Small intestine (tissue), 7 donors: Measurements from ENCODE around the gene ELAVL2. TPM values are rescaled to one million over a fixed set of nuclear protein-coding genes. Genes with fewer than 3 reads are reported as not detected.
A peak's percentile ranks its signal among the peaks of the same experiment; 100 is the strongest.

Source experiments
- DNase-seq, 2 donors: peaks; one replicate each; pipeline versions ENCODE4 v3.0.0 to v3.0.0-alpha.2; 2013
- FAIRE-seq: peaks from 2 replicates; lab custom pipeline; 2012; peaks lifted over from hg19 to GRCh38; lab: Jason Lieb, UNC
- H3K27ac ChIP-seq, 3 donors: one replicate each; pipeline ENCODE4 v1.5.1; 2013; ENCODE audit warnings: low read length in 2 of 3, mild to moderate bottlenecking in 2 of 3, control low read depth in 1 of 3, inconsistent platforms in 1 of 3, low read depth in 1 of 3, moderate library complexity in 1 of 3
- H3K27me3 ChIP-seq, 3 donors: one replicate each; pipeline ENCODE4 v1.6.1; 2013; ENCODE audit warnings: low read length in 3 of 3, inconsistent platforms in 1 of 3; ENCODE audit not compliant: control insufficient read depth in 3 of 3, insufficient read depth in 3 of 3
- H3K36me3 ChIP-seq, 3 donors: one replicate each; pipeline ENCODE4 v1.6.1; 2013; ENCODE audit warnings: low read length in 3 of 3, inconsistent platforms in 1 of 3, low read depth in 1 of 3, mild to moderate bottlenecking in 1 of 3, moderate library complexity in 1 of 3; ENCODE audit not compliant: control insufficient read depth in 3 of 3, insufficient read depth in 2 of 3
- H3K4me1 ChIP-seq, 3 donors: one replicate each; pipeline ENCODE4 v1.6.1; 2013; ENCODE audit warnings: low read length in 2 of 3, inconsistent platforms in 1 of 3, low read depth in 1 of 3, mild to moderate bottlenecking in 1 of 3, moderate library complexity in 1 of 3; ENCODE audit not compliant: control insufficient read depth in 3 of 3, insufficient read depth in 2 of 3
- H3K4me3 ChIP-seq, 3 donors: one replicate each; pipeline ENCODE4 v1.5.1; 2013; ENCODE audit warnings: low read length in 3 of 3, control low read depth in 1 of 3, inconsistent platforms in 1 of 3, low read depth in 1 of 3, mild to moderate bottlenecking in 1 of 3, moderate library complexity in 1 of 3
- H3K9me3 ChIP-seq, 2 donors: one replicate each; pipeline ENCODE4 v1.6.1; 2013; ENCODE audit warnings: low read depth in 1 of 2, low read length in 1 of 2; ENCODE audit not compliant: control insufficient read depth in 2 of 2, insufficient read depth in 1 of 2
- WGBS, 3 donors: extraction: QIAGEN DNeasy Blood & Tissue Kit; methylation state at CpG; one replicate each; pipeline ENCODE4 v1.1.7; 2013; 5-methylcytosine and 5-hydroxymethylcytosine counted together
- polyA plus RNA-seq, 4 donors: library from polyadenylated mRNA; stranded (reverse) in 3 of 4; unstranded in 1 of 4; fragments of 200-250 nt in 3 of 4; fragments of 120-200 nt in 1 of 4; gene quantifications; one replicate each; pipeline versions ENCODE4 v1.2.1 to v1.2.3, GENCODE V29; 2013
- donor health status: healthy with polysubstance abuse.
- donor health status: control.
- donor health status: control.
- donor health status: Bipolar disorder and iron deficiency.
- donor health status: healthy.

Gene ELAVL2
- polyA plus RNA-seq, 4 donors: 0.27 to 0.30 TPM; not detected in 2

- DNase-seq: no peak
- WGBS, 3 donors: 84 to 87% (median 87%) methylated on average over 4 of the region's 4 CpGs
- H3K36me3 ChIP-seq: no peaks in the 10 kb centered on the region
- H3K27ac ChIP-seq: no peak overlapping the region
- H3K4me3 ChIP-seq: no peak overlapping the region
- no peaks in the 10 kb centered on the region for H3K4me1 ChIP-seq
- H3K9me3 ChIP-seq: no peaks in the 10 kb centered on the region
- FAIRE-seq: no peak
- H3K27me3 ChIP-seq: no peaks in the 10 kb centered on the region
These were observed 74.4 kb downstream of the ELAVL2 start for GRCh38 chr9:23751633-23752032.

DNA sequence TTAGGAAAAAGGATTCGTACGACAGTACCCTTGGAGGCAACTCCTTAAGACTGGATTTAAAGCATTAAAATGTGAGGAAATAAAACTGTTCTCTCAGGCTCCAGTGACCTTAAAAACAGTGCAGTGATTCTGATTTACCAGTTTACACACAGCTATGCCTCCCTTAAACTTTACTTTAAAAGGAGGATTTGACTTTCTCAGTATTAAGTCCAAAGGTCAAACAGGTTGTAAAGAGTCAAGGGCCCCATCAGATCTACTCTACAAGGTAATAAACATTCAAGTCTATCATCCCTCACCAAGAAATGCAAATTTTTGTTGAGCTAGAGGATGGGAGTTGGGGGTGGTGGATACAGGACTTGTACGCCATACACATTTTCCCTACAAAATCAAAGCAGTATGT is 75.2 kb downstream of the ELAVL2 start:
- 73 to 85% (median 76%) methylated on average over 3 of the region's 3 CpGs for WGBS, 3 donors
- Histone ChIP-seq H3K27me3 (no peaks in the 10 kb centered on the region), H3K4me3 (no peak overlapping the region), H3K36me3 (no peaks in the 10 kb centered on the region), H3K27ac (no peak overlapping the region), H3K4me1 (no peaks in the 10 kb centered on the region), H3K9me3 (no peaks in the 10 kb centered on the region)
- DNase-seq (peak in 1 of 2 donors; percentile 29), FAIRE-seq (no peak)

DNA sequence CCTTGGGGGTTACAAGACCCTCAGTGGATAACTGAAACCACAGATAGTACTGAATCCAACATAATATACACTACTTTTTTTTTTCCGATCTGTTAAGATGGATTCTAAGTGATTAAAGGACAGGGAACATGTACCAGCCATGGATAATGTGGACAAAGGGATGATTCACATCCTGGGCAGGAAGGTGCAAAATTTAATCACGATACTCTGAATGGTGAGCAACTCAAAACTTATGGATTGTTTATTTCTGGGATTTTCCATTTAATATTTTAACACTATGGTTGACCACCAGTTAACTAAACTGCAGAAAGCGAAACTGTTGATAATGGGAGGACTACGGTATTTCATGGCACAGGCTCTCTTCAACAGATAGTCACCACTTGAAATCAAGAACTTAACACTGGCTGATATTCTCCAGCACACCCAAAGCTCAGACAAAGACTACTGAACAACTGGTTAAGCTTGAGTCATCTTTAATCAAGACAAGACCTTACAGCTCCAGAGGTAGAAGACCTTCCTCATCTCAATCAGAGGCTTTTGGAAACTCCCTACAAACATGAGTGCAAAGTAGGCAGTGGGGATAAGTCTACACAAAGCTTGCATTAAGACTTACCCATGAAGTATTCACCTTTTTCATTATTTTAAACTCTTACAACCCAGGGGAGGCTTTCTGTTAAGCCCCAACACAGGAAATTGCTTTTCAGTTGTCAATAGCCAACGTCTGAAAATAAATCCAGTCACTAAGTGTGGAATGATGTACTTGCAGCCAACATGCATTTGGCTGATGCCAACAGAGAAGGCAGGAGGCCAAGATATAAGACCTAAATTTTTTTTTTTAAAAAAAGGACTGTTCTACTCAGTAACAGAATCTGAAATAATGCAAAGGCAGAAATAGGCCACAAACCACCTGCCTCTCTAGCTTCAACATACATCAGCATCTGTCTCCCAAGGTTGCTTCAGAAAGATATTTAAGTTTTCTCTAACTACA is 78.7 kb downstream of the ELAVL2 start:
- no peak for DNase-seq
- H3K27ac ChIP-seq: no peak overlapping the region
- no peaks in the 10 kb centered on the region for H3K9me3 ChIP-seq
- H3K27me3 ChIP-seq: no peaks in the 10 kb centered on the region
- FAIRE-seq: no peak
- H3K4me1 ChIP-seq: no peaks in the 10 kb centered on the region
- H3K4me3 ChIP-seq: no peak overlapping the region
- WGBS, 3 donors: 80 to 84% (median 80%) methylated on average over 5 of the region's 5 CpGs
- H3K36me3 ChIP-seq: no peaks in the 10 kb centered on the region

- 32 to 40% (median 38%) methylated on average over 2 of the region's 2 CpGs for WGBS, 3 donors
- no peaks in the 10 kb centered on the region for H3K36me3 ChIP-seq
- no peak for FAIRE-seq
These were observed 79.7 kb downstream of the ELAVL2 start for GRCh38 chr9:23746317-23746716.

DNA sequence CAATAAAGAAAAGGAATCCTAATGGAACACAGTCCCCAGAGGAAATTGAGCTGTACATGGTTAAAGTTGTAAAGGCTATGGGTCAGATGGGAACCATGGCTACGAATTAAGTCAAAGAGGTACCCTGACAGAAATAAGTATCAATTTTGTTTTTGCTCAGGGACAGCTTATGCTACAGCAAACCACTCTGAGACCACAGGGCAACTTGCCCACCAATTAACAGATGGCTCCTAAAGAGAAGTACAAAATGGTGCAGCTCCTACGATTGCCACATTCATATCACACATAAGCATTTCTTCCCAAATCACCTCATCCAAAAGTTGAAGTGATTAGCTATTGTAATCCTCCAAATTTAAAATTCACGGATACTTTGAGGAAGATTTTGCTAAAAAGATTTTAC is 83.0 kb downstream of the ELAVL2 start:
- WGBS, 3 donors: 80 to 87% (median 81%) methylated on average over 3 of the region's 3 CpGs
- DNase-seq: no peak
- no peak for FAIRE-seq
- H3K36me3 ChIP-seq: no peaks in the 10 kb centered on the region
- no peak overlapping the region for H3K4me3 ChIP-seq
- H3K27me3 ChIP-seq: no peaks in the 10 kb centered on the region
- no peaks in the 10 kb centered on the region for H3K4me1 ChIP-seq
- no peak overlapping the region for H3K27ac ChIP-seq
- no peaks in the 10 kb centered on the region for H3K9me3 ChIP-seq

More at GRCh38 chr9:23746317-23746716, 79.7 kb downstream of the ELAVL2 start:
- no peaks in the 10 kb centered on the region for H3K4me1 ChIP-seq
- H3K27me3 ChIP-seq: no peaks in the 10 kb centered on the region
- H3K4me3 ChIP-seq: no peak overlapping the region
- no peak overlapping the region for H3K27ac ChIP-seq
- DNase-seq: no peak
- no peaks in the 10 kb centered on the region for H3K9me3 ChIP-seq

DNA sequence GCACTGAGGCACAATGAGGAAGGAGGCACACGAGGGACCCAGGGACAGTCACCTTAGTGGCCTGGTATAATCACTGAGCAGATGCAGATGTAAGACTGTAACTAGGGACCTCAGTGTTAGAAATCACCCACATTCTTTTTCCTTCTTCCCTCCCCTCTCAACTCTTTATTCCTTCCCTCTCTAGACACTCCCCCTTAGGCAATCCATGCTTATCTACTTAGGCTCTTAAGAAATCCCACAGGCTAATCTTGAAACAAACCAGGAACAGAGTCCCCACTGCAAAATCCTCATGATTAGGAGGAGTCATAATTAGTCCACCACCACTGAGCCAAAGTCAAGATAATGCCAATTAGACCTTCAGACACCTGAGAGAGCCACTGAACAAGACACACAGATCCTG is 84.7 kb downstream of the ELAVL2 start:
- FAIRE-seq (no peak), DNase-seq (peak in 1 of 2 donors; percentile 11)
- Histone ChIP-seq H3K9me3 (no peaks in the 10 kb centered on the region), H3K4me3 (no peak overlapping the region), H3K4me1 (no peaks in the 10 kb centered on the region), H3K27me3 (no peaks in the 10 kb centered on the region), H3K27ac (no peak overlapping the region), H3K36me3 (no peaks in the 10 kb centered on the region)
- 7 to 19% (median 16%) methylated on average over 1 of the region's 1 CpG for WGBS, 3 donors

DNA sequence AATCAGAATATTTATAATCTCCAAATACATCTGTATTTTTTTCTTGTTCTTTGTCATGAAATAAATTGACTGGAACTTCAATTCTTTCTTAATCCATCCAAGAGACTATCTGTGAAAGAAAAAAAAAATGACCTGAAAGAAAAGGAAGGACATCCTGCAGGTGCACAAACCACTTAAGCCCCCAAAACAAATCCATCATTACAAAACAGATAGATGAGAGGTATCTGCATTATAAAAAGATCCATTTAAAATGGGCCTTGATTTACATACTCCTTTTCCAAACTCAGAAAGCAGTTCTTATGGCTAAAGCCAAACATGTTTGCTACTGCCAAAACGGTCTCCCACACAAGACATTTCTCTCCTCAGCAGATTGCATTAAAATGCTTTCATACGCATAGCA is 85.5 kb downstream of the ELAVL2 start:
- no peak for FAIRE-seq
- WGBS, 3 donors: 71 to 82% (median 78%) methylated on average over 2 of the region's 2 CpGs
- no peak for DNase-seq
- H3K27me3 ChIP-seq: no peaks in the 10 kb centered on the region
- no peaks in the 10 kb centered on the region for H3K4me1 ChIP-seq
- H3K27ac ChIP-seq: no peak overlapping the region
- no peak overlapping the region for H3K4me3 ChIP-seq
- no peaks in the 10 kb centered on the region for H3K36me3 ChIP-seq
- H3K9me3 ChIP-seq: no peaks in the 10 kb centered on the region

- no peaks in the 10 kb centered on the region for H3K27me3 ChIP-seq
- no peaks in the 10 kb centered on the region for H3K4me1 ChIP-seq
- no peak overlapping the region for H3K27ac ChIP-seq
- DNase-seq (no peak), FAIRE-seq (no peak)
- H3K4me3 ChIP-seq: no peak overlapping the region
- WGBS, 3 donors: 66 to 71% (median 71%) methylated on average over 3 of the region's 3 CpGs
- H3K9me3 ChIP-seq: no peaks in the 10 kb centered on the region
- H3K36me3 ChIP-seq: no peaks in the 10 kb centered on the region
These were observed 86.3 kb downstream of the ELAVL2 start for GRCh38 chr9:23739753-23740152.
